HEK293T (cell line): ENCODE results near the gene CHD5.

ENCODE experiments used
- CTCF ChIA-PET: fragments of 350-600 bp; formaldehyde crosslinking; extraction: SDS; loops from one replicate; lab custom pipeline; 2021; ENCODE audit warnings: antibody characterized with exemption, inconsistent platforms; lab: Yijun Ruan, JAX
- POLR2A ChIA-PET: fragments of 350-600 bp; formaldehyde crosslinking; extraction: SDS; loops from one replicate; lab custom pipeline; 2020; ENCODE audit warnings: antibody characterized with exemption, inconsistent platforms; lab: Yijun Ruan, JAX
- DNase-seq: peaks from one replicate; pipeline ENCODE4 v3.0.0; 2012; ENCODE audit warnings: mixed read lengths; ENCODE audit errors: extremely low spot score
- ARNT ChIP-seq: fragments of 450-650 bp; IDR thresholded peaks from 2 replicates; pipeline ENCODE4 v1.6.1; 2017; ENCODE audit warnings: mild to moderate bottlenecking
- BHLHE40 ChIP-seq: fragments of 450-650 bp; IDR thresholded peaks from 2 replicates; pipeline ENCODE4 v1.6.1; 2016; ENCODE audit warnings: mild to moderate bottlenecking, moderate library complexity, borderline replicate concordance
- CTBP1 ChIP-seq: fragments of 450-650 bp; IDR thresholded peaks from 2 replicates; pipeline ENCODE4 v1.6.1; 2016; ENCODE audit warnings: borderline replicate concordance
- ELF4 ChIP-seq: fragments of 450-650 bp; IDR thresholded peaks from 2 replicates; pipeline ENCODE4 v1.6.1; 2017; ENCODE audit warnings: antibody characterized with exemption
- FOXA1 ChIP-seq: fragments of 450-650 bp; IDR thresholded peaks from 2 replicates; pipeline ENCODE4 v1.6.1; 2016; ENCODE audit warnings: mild to moderate bottlenecking
- FOXK2 ChIP-seq: fragments of 450-650 bp; IDR thresholded peaks from 2 replicates; pipeline ENCODE4 v1.6.1; 2016; ENCODE audit warnings: mild to moderate bottlenecking
- FOXM1 ChIP-seq: fragments of 450-650 bp; IDR thresholded peaks from 2 replicates; pipeline ENCODE4 v1.6.1; 2017; ENCODE audit warnings: mild to moderate bottlenecking, borderline replicate concordance
- HDGF ChIP-seq: fragments of 450-650 bp; IDR thresholded peaks from 2 replicates; pipeline ENCODE4 v1.6.1; 2017; ENCODE audit warnings: antibody characterized with exemption, borderline replicate concordance
- L3MBTL2 ChIP-seq: fragments of 450-650 bp; conservative IDR thresholded peaks from 2 replicates; pipeline ENCODE4 v1.6.1; 2016; ENCODE audit warnings: mild to moderate bottlenecking
- LEF1 ChIP-seq: fragments of 450-650 bp; IDR thresholded peaks from 2 replicates; pipeline ENCODE4 v1.6.1; 2017; ENCODE audit warnings: mild to moderate bottlenecking, borderline replicate concordance
- NFRKB ChIP-seq: fragments of 450-650 bp; IDR thresholded peaks from 2 replicates; pipeline ENCODE4 v1.6.1; 2016; ENCODE audit warnings: mild to moderate bottlenecking, moderate library complexity
- SP1 ChIP-seq: fragments of 450-650 bp; IDR thresholded peaks from 2 replicates; pipeline ENCODE4 v1.6.1; 2017
- SUZ12 ChIP-seq: fragments of 450-650 bp; IDR thresholded peaks from 2 replicates; pipeline ENCODE4 v1.6.1; 2016; ENCODE audit warnings: mild to moderate bottlenecking
- TARDBP ChIP-seq: fragments of 450-650 bp; IDR thresholded peaks from 2 replicates; pipeline ENCODE4 v1.6.1; 2016
- ZNF384 ChIP-seq: fragments of 450-650 bp; IDR thresholded peaks from 2 replicates; pipeline ENCODE4 v1.6.1; 2016
- TF ChIP-seq, protein P1 (sequence below): fragments of 450-650 bp; IDR thresholded peaks from 2 replicates; pipeline ENCODE4 v1.6.1; 2016

CHD5 gene

DNA sequence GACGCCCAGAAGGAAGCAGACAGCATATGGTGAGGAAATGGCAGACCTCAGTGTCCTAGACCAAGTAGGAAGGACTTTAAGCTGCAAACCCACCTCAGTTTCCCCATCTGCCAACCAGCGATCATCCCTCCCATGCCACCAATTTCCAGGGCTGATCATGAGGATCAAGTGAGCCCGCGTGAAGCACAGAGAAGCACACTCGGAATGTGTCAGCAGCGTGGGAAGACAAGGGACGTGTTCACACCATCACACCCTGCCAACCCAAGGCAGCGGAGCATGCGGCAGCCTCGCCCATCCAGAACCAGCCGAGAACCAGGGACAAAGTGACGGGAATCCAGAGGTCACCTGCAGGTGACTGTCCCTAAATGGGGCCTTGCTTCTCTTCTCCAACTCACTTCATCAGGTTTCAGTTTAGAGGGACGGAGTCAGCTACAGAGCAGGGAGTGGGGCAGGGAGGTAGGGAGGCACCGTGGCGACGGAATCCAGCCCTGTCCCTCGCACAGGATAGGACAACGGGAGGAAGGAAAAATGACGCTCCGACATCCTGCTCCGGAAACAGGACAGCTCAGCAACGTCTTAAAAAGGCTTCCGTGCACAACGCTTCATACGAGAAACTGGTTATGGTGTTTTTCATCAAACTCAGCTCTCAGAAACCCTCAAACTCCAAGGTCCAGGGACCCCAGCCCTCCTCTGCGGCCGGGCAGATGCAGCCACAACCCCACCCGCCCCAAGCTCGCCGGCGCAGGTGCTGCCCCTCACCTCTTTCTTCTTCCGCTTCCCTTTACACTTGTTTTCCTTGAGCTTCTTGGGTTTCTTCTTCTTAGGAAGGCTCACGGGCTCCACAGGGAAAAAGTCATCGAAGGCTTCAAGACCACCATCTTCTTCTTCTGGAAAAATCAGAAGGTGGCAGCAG lies 12.5 kb downstream of the CHD5 start:
- CTCF ChIA-PET = interaction anchor here (0.6 to 1.8 kb wide), 2 partner anchors 9 to 69 kb away, joined by 5 read pairs; no protein-coding TSS in a partner anchor
- DNase-seq = no peak
- TF ChIP-seq FOXK2 = no peak
- no peak for TF ChIP-seq HDGF
- no peak for TF ChIP-seq ZNF384
- TF ChIP-seq, protein P1, sequence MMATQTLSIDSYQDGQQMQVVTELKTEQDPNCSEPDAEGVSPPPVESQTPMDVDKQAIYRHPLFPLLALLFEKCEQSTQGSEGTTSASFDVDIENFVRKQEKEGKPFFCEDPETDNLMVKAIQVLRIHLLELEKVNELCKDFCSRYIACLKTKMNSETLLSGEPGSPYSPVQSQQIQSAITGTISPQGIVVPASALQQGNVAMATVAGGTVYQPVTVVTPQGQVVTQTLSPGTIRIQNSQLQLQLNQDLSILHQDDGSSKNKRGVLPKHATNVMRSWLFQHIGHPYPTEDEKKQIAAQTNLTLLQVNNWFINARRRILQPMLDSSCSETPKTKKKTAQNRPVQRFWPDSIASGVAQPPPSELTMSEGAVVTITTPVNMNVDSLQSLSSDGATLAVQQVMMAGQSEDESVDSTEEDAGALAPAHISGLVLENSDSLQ = no peak
- TF ChIP-seq LEF1 = no peak
- TF ChIP-seq FOXM1 = no peak
- TF ChIP-seq BHLHE40 = no peak
- no peak for TF ChIP-seq ELF4
- TF ChIP-seq ARNT = no peak
- TF ChIP-seq L3MBTL2 = no peak
- no peak for TF ChIP-seq FOXA1
- no peak for TF ChIP-seq SUZ12
- TF ChIP-seq NFRKB = no peak
- POLR2A ChIA-PET = no interaction called here

GRCh38 chr1:6166655-6167390 lies 13.3 kb downstream of the CHD5 start:
- POLR2A ChIA-PET = no interaction called here
- CTCF ChIA-PET = interaction anchor here (0.6 to 1.8 kb wide), 2 partner anchors 9 to 70 kb away, joined by 5 read pairs; no protein-coding TSS in a partner anchor

GRCh38 chr1:6166221-6166620 lies 13.9 kb downstream of the CHD5 start:
- no peak for TF ChIP-seq FOXM1
- no peak for DNase-seq
- ChIA-PET CTCF (interaction anchor here (1.8 kb wide), 1 partner anchor 8 kb away, joined by 5 read pairs; no protein-coding TSS in a partner anchor), POLR2A (no interaction called here)

More at GRCh38 chr1:6166655-6167390, 13.3 kb downstream of the CHD5 start:
- DNase-seq = no peak
- TF ChIP-seq FOXA1 = no peak
- no peak for TF ChIP-seq SUZ12
- no peak for TF ChIP-seq FOXM1
- no peak for TF ChIP-seq ELF4
- TF ChIP-seq SP1 = no peak
- no peak for TF ChIP-seq BHLHE40
- TF ChIP-seq ZNF384 = no peak
- no peak for TF ChIP-seq HDGF
- no peak for TF ChIP-seq LEF1
- no peak for TF ChIP-seq L3MBTL2
- TF ChIP-seq, protein P1 = no peak
- TF ChIP-seq NFRKB = no peak
- TF ChIP-seq ARNT = no peak
- TF ChIP-seq TARDBP = no peak
- no peak for TF ChIP-seq CTBP1
- no peak for TF ChIP-seq FOXK2

DNA sequence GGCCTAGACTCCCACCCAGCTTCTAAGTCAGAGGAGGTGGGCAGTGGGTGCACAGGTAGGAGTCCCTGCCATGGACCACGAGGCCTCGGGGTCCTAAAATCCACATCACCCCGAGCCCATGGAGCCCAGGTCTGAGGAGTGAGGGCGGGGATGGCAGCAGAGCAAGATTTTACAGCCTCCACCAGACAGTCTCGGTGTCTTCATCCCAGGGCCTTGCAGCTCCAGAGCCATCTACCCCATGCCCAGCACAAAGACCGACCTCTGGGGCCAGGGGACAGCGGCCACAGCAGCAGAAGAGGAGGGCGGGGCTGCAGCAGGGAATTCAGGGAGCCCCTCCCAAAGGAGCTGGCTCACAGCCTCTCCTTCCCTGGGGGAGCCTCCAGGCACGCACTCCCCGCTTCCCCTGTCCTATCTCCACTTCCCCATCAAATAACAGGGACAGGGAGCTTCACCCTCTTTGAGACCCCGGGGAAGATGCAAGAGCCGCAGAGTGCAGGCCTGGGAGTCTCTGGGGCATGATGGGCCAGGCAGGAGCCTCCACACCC lies 14.6 kb downstream of the CHD5 start:
- no peak for DNase-seq
- TF ChIP-seq, protein P1 = no peak
- no peak for TF ChIP-seq TARDBP
- no peak for TF ChIP-seq ARNT
- TF ChIP-seq L3MBTL2 = no peak
- TF ChIP-seq FOXK2 = no peak
- TF ChIP-seq SP1 = no peak
- TF ChIP-seq CTBP1 = no peak
- TF ChIP-seq BHLHE40 = no peak
- no peak for TF ChIP-seq FOXM1
- no peak for TF ChIP-seq FOXA1
- no peak for TF ChIP-seq LEF1
- no peak for TF ChIP-seq SUZ12
- no peak for TF ChIP-seq ZNF384
- no peak for TF ChIP-seq NFRKB
- TF ChIP-seq ELF4 = no peak
- TF ChIP-seq HDGF = no peak
- ChIA-PET CTCF (interaction anchor here (1.8 kb wide), 1 partner anchor 7 kb away, joined by 5 read pairs; no protein-coding TSS in a partner anchor), POLR2A (no interaction called here)

DNA sequence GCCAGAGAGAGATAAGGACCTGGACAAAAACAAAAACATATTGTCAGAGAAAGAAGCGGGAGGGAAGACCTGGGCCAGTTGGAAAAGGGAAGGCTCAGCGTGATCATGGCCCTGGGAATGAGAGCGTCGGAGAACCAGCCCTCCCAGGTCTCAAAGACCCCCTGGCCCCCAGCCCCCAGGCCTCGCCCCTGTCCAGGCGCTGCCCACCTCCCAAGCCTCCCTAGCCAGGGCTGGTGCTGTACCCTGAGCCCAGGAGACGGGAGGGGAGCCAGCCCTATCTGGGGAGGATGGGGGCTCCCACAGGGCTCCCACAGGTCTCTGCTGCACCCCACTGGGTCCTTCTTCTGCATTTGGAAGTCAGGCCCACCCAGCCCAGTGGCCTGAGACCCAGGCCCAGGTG lies 15.1 kb downstream of the CHD5 start:
- ChIA-PET POLR2A (no interaction called here), CTCF (no interaction called here)

More for the DNA sequence above, 15.1 kb downstream of the CHD5 start:
- TF ChIP-seq SP1 (no peak), ZNF384 (no peak), FOXA1 (no peak), CTBP1 (no peak), L3MBTL2 (no peak), NFRKB (no peak), FOXK2 (no peak), TARDBP (no peak), SUZ12 (no peak), HDGF (no peak), ARNT (no peak)
- TF ChIP-seq, protein P1 = no peak
- no peak for DNase-seq
